Panc1 (cell line): Measurements from ENCODE around the gene FBP2. TPM values are rescaled to one million over a fixed set of nuclear protein-coding genes. Genes with fewer than 3 reads are reported as not detected.

ENCODE experiments used
- ATAC-seq: fragments of 200-7000 bp; cut with Tn5 transposase; 2 replicates; pipeline ENCODE4 v1.9.1; 2020; ENCODE audit warnings: mild to moderate bottlenecking, moderate library complexity
- BruUV-seq: library from RNA; stranded (reverse); fragments of 400-500 nt; replicated peaks from 2 replicates; lab custom pipeline; 2021; lab: Mats Ljungman, UMichigan
- CTCF ChIA-PET: fragments of 300-600 bp; sonication (Branson Sonifier 250); formaldehyde crosslinking; loops from one replicate; lab custom pipeline; 2022; ENCODE audit warnings: antibody characterized with exemption; lab: Charles Lee
- POLR2A ChIA-PET: fragments of 300-600 bp; sonication (Branson Sonifier 250); formaldehyde crosslinking; loops from one replicate; lab custom pipeline; 2022; ENCODE audit warnings: antibody characterized with exemption; lab: Charles Lee
- DNase-seq: peaks from one replicate; pipeline ENCODE4 v3.0.0-alpha.2; 2010; ENCODE audit warnings: low read depth, low spot score
- H3K27ac ChIP-seq: 2 replicates; pipeline ENCODE4 v1.5.1; 2011; ENCODE audit warnings: mild to moderate bottlenecking, low read length, inconsistent platforms
- H3K27me3 ChIP-seq: fragments of 200-500 bp; sonication (Bioruptor generic); 2 replicates; pipeline ENCODE4 v1.6.0; 2014; ENCODE audit warnings: low read length, inconsistent platforms; ENCODE audit not compliant: control insufficient read depth, insufficient read depth
- H3K36me3 ChIP-seq: fragments of 200-500 bp; sonication (Bioruptor generic); 2 replicates; pipeline ENCODE4 v1.5.1; 2014; ENCODE audit warnings: inconsistent platforms, mild to moderate bottlenecking, low read length, moderate library complexity; ENCODE audit not compliant: control insufficient read depth, insufficient read depth
- H3K4me1 ChIP-seq: 2 replicates; pipeline ENCODE4 v1.5.1; 2011; ENCODE audit warnings: inconsistent platforms, mild to moderate bottlenecking, low read length, moderate library complexity; ENCODE audit not compliant: control insufficient read depth, insufficient read depth
- H3K4me3 ChIP-seq, 2 experiments: 2 replicates each; pipeline ENCODE4 v1.5.1; 2011 to 2012; ENCODE audit warnings: low read depth in 2 of 2, low read length in 2 of 2, mild to moderate bottlenecking in 2 of 2, inconsistent platforms in 1 of 2, moderate library complexity in 1 of 2
- H3K9me3 ChIP-seq: fragments of 200-500 bp; sonication (Bioruptor generic); 2 replicates; pipeline ENCODE4 v1.5.1; 2014; ENCODE audit warnings: low read depth, mild to moderate bottlenecking, inconsistent platforms, low read length, moderate library complexity; ENCODE audit not compliant: control insufficient read depth, insufficient read depth
- CTCF ChIP-seq: fragments of 450-650 bp; IDR thresholded peaks from 2 replicates; pipeline ENCODE4 v1.5.1; 2017; ENCODE audit warnings: mild to moderate bottlenecking
- POLR2AphosphoS5 ChIP-seq: IDR thresholded peaks from 2 replicates; pipeline ENCODE4 v1.6.1; 2012; ENCODE audit warnings: mild to moderate bottlenecking, low read depth, low read length, moderate library complexity
- REST ChIP-seq, 2 experiments: IDR thresholded peaks; 2 replicates each; pipeline ENCODE4 v1.6.1; 2011 to 2012; ENCODE audit warnings: low read depth in 2 of 2, control low read depth in 1 of 2, low read length in 1 of 2, mild to moderate bottlenecking in 1 of 2, moderate library complexity in 1 of 2; ENCODE audit not compliant: insufficient read depth in 1 of 2
- SIN3A ChIP-seq: IDR thresholded peaks from 2 replicates; pipeline ENCODE4 v1.6.1; 2012; ENCODE audit warnings: low read depth, mild to moderate bottlenecking, low read length, moderate library complexity, borderline replicate concordance; ENCODE audit not compliant: insufficient read depth
- TCF7L2 ChIP-seq: IDR thresholded peaks from 2 replicates; pipeline ENCODE4 v1.6.1; 2011; ENCODE audit warnings: mild to moderate bottlenecking, low read depth, low read length, inconsistent platforms
- in situ Hi-C: cut with HindIII; loops from 2 replicates; pipeline ENCODE4 v1.10.0; 2016; ENCODE audit warnings: low sequenced_read_pairs, low pct_unique_long_range_greater_than_20kb
- intact Hi-C: fragments of 100-400 bp; cut with micrococcal nuclease; formaldehyde crosslinking; loops from one replicate; pipeline ENCODE4 v1.10.0; 2022; ENCODE audit not compliant: unreplicated experiment
- total RNA-seq: library from RNA; stranded (reverse); gene quantifications from one replicate; pipeline ENCODE4 v1.2.1, GENCODE V29; 2021; ENCODE audit not compliant: unreplicated experiment

FBP2 gene
- total RNA-seq, 1 experiment from 2014 or later, result not detected

- Histone ChIP-seq H3K4me3 (no peak overlapping the region), H3K9me3 (no peaks in the 10 kb centered on the region), H3K27me3 (no peaks in the 10 kb centered on the region), H3K27ac (no peak overlapping the region), H3K4me1 (no peaks in the 10 kb centered on the region), H3K36me3 (no peaks in the 10 kb centered on the region)
- POLR2A ChIA-PET, result no interaction called here
- CTCF ChIA-PET, result no interaction called here
- TF ChIP-seq SIN3A (no peak), TCF7L2 (no peak), REST (IDR thresholded peaks at IDR 0.05; ENCODE audit: insufficient read depth in 1 of 2, low read depth in 2 of 2, low read length in 1 of 2) (no peak), CTCF (no peak), POLR2AphosphoS5 (no peak)
- ATAC-seq (no peak), DNase-seq (no peak)
- intact Hi-C loops (no loop called here), in situ Hi-C loops (no loop called here)
- no TSS peak for BruUV-seq
Observed at GRCh38 chr9:94568250-94568889, 25.3 kb downstream of the FBP2 start.

DNA sequence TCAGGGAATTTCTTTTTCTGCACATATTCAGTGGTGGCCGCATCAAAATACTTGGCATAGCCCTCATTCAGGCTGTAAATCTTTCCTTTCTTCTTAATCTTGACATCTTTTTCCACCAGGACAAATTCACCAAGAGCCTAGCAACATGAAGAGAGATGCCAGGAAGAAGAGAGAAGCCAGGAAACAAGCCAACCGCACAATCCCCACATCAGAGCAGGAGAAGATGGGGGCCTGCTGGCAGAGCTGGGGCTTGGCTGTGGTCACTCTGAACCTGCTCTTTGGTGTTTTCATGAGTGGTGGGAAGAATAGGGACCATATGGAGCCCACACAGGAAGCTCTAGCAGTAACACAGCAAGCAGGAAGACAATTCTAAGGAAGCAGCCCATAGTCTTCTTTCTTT is 26.4 kb downstream of the FBP2 start:
- in situ Hi-C loops, result no loop called here
- H3K4me1 ChIP-seq, result no peaks in the 10 kb centered on the region
- DNase-seq (no peak), ATAC-seq (no peak)
- no peak overlapping the region for H3K27ac ChIP-seq
- CTCF ChIA-PET, result no interaction called here
- POLR2A ChIA-PET, result no interaction called here
- no peaks in the 10 kb centered on the region for H3K36me3 ChIP-seq
- no TSS peak for BruUV-seq
- H3K27me3 ChIP-seq, result no peaks in the 10 kb centered on the region
- intact Hi-C loops, result no loop called here
- H3K9me3 ChIP-seq, result no peaks in the 10 kb centered on the region
- TF ChIP-seq TCF7L2, result no peak
- TF ChIP-seq SIN3A, result no peak
- TF ChIP-seq CTCF, result no peak
- no peak for TF ChIP-seq REST (IDR thresholded peaks at IDR 0.05; ENCODE audit: insufficient read depth in 1 of 2, low read depth in 2 of 2, low read length in 1 of 2)
- TF ChIP-seq POLR2AphosphoS5, result no peak
- no peak overlapping the region for H3K4me3 ChIP-seq
